ENCODE results near the gene VANGL2. TPM values are rescaled to one million over a fixed set of nuclear protein-coding genes. Genes with fewer than 3 reads are reported as not detected.

The VANGL2 gene
- total RNA-seq, 1 experiment from 2014 or later, result 0.02 TPM

DNA sequence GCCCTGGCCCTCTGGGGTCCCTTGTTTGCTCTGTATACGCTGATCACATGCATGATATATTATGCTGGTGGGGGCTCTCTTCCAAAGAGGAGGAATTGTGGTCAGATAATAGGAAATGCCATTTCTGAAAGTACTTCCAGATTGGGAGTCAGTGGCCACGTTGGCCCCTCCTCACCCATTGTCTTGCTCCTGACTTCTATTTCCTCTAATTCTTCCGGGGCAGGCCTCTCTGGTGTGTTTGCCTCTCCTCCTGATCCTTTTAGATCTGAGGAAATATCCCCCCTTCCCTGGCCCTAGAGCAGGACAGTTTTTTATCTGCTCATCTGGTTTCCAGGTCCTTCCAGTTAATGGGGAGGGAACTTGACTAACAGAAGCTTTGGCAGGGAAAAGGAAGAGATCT, 2.9 kb downstream of the VANGL2 start:
- DNase-seq (ENCODE audit: extremely low read depth, low read depth), result no peak

DNA sequence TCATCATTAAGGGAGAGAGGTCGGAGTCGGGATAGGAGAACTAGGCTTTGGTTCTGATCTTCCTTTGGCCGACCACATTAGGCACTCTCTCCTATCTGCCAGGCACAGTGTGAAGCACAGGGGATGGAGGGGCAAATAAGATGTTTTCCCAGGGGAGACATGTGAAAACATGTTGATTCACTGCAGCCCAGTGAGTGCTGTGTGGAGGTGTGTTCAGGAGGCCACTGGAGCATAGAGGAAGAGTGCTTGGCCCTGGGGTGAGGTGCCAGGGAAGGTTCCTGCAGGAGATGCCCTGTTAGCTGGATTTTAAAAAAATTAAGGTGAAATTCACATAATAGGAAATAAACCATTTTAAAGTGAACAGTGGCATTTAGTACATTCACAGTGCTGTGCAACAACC, 3.7 kb downstream of the VANGL2 start:
- no peak for DNase-seq (ENCODE audit: extremely low read depth, low read depth)

DNA sequence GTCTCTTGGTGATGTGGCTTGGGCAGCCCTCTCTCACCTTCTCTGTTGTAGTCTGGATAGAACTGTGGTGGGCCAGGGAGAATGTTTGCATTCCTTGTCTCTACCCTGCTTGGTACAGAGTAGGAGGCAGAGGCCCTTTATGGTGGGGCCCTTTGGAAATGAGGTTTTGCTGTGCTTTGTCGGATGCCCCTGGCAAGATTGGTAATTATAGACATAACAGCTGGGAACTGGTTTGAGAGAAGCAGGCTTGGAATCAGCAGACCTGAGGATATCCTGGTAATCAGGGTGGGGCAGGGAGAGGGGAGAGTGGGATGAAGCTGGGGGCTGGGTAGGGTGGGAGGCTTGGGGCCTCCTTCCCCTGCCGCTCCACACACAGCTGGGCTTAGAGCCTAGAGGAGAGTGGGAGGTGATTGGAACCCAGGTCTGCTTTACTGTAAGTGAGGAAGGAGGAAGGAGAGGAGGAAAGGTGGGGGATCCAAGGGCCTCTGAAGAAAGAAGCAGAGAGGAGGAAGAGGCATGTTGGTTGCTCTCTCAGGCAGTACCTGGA, 5.0 kb downstream of the VANGL2 start:
- DNase-seq (ENCODE audit: extremely low read depth, low read depth), result no peak

DNA sequence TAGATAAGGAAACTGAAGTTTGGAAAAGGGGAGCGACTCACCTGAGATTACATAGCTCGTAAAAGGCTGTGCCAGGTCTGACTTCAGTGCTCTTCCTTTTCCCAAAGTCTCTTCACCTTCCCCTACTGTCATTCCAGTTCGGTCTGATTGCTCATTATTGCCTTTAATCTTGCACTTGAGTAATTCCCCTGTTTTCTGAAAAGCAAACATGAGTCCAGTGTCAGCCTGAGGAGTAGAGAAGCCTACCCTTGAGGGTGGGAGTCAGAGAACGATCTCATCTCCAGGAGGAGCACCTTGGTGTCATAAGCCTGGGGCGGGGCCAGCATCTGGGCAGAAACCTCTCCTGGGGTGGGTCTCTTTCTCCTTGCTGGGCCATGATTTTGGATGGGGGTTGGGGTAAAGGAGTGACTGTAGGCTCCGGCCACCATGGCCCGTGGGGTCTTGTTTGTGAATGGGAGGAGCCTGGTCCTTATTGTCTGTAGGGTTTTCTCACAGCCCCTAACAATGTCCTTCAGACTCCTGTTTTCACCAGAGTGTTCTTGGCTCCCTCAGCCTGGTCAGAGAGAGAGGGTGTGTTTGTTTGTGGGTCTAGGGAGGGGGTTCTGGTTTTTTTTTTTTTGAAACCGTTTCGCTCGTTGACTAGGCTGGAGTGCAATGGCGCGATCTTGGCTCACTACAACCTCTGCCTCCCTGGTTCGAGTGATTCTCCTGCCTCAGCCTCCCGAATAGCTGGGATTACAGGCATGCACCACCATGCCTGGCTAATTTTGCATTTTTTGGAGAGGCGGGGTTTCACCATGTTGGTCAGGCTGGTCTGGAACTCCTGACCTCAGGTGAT, 6.0 kb downstream of the VANGL2 start:
- no peak for DNase-seq (ENCODE audit: extremely low read depth, low read depth)

DNA sequence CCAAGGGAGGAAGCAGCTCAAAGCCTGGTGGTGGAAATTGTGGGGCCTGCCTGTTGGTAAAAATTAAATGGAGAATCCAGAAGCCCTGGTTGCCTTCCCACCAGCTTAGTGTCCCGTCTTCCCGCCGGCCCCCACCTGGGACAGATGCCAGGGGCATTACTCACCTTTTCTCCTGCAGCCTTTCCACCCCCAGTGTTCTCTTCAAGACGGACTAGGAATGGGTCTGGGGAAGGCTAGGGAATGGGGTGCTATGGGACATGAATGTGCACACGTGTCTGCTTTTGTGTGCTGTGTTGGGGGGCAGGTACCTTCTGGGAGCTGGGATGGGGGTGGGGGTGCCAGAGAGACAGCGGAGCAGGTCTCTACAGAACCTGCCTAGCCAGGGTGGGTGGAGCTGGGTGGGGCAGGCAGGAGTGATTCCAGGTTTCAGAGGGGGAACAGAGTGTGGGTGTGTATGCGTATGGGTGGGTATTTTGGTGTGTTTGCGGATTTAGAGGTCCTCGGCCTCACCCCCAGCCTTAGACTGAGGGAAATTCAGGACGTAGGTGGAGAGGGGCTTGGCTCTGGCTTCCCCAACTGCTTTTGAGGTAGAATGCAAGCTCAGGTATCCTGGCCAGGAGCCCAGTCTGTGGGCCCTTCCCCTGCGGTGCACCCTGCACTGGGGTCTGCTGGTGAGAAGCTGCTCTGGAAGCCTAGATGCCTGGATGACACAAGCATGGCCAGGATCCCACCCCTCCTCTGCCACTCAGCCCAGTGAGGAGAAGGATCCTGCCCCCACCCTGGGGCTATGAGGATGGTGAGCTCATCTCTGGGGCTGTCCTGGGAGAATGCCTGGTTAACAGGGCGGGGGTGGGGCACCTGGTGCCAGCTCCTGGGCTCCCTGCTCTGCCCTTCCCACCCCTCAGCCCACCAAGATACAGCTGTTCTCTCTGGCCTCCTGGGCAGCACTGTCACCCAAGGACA, 7.8 kb downstream of the VANGL2 start:
- no peak for DNase-seq (ENCODE audit: extremely low read depth, low read depth)

DNA sequence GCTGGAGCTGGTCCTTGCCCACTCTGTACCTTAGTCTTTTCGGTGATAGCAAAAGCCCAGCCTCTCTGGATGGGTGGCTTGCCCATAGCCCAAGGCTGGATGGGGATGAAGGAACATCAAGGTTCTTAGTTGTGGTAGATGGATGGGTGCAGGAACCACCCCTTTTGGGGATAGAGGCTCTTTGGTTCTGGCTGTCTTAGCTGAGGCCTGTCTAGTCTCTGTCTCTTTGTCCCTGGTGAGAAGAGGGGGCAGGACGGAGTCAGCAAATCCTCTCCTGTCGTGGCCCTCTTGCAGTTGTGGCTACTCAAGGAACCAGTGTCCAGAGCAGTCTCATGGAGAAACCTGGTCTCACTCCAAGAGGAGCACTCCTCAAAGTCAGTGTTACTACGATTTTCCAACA, 8.5 kb downstream of the VANGL2 start:
- no peak for DNase-seq (ENCODE audit: extremely low read depth, low read depth)

DNA sequence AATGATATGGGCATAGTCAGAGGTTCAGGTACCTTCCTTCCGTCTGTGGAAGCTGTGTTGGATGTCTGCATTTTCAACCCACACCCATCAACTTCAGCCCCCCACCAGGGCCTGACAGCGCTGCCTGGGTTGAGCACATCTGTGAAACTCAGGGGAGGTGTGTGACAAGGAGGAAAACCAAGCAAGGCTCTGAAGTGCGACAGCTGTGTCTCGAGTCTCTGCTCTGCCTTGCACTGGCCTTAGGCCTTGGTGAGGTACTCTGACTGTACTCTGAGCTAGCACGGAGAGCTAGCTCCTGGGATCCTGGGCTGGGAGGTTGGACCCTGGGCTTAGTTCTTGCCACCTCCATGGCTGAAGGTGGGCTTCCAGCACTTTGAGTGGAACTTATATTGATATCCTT, 9.1 kb downstream of the VANGL2 start:
- DNase-seq (ENCODE audit: extremely low read depth, low read depth), result no peak

DNA sequence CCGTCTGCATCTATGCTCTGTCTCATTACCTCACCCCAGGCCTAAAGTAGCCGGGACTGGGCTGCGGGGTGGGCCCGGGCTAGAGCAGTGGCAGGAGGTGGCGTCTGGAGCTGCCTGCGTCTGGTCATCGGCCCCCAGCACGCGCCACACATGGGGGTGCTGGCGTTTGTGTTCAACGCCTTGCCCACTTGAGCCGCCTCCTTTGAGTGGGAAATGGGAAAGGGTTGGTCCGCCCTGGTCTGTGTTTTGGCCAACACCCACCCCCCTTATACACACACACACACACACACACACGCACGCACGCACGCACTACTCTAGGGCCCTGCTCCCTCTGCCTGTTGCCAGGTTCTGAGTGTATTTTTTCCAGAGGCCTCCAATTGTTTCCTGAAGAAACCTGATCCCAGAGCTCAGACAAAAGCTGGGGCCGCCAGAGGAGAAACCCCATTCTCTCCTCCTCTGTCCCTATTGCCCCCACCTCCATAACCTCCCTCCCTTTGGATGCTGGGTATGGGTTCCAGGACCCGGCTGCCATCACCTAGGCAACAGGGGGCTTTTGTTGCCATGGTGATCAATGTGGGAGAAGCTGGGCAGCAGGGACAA, 10.1 kb downstream of the VANGL2 start:
- no peak for DNase-seq (ENCODE audit: extremely low read depth, low read depth)

DNA sequence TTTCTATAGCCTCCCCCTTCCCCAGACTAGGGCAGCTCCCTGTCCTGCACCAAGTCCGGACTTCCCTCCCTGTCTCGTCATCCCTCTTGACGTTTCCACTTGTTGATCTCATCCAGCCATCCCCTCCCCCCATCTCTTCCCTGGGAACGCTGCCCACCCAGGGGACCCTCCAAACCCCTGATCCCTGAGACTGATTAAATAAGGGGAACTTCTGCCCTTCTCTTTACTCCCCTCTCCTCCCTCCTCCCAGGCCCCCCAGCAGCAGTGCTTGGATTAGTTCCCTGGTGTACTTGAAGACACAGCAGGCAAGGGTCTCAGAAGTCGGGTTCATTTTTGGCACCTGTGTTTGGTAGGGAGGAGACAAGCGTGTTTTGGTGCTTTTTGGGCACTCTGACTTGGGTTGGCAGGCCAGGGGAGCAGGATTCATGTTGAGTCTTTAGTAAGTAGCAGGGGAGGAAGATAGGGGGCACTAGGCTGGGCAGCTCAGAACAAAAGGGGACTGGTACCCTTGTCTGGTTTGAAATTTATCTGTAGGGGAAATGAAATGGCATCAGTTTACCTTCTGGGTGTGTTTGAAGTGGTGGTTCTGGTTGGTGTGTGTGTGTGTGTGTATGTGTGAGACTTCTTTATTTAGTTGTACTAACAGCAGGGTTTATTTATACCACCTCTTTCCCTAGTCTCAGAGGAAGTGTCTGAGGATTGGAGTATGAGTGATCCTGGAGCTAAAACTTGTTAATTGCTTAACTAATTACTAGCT, 11.1 kb downstream of the VANGL2 start:
- no peak for DNase-seq (ENCODE audit: extremely low read depth, low read depth)

DNA sequence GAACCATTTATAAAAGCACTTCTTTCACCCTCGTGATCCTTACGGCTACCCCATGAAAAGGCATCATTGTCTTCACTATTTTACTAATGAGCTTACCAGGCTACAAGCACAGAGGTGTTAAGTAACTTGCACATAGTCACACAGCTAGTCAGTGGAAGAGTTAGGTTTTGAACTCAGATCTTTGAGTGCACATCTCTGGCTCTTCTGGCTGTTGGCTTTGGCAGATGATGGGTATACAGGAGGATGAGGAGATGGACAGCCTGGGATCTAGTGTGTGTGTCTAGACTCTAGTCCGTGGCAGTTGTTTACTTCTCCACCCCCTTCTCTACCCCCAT, 11.6 kb downstream of the VANGL2 start:
- no peak for DNase-seq (ENCODE audit: extremely low read depth, low read depth)

DNA sequence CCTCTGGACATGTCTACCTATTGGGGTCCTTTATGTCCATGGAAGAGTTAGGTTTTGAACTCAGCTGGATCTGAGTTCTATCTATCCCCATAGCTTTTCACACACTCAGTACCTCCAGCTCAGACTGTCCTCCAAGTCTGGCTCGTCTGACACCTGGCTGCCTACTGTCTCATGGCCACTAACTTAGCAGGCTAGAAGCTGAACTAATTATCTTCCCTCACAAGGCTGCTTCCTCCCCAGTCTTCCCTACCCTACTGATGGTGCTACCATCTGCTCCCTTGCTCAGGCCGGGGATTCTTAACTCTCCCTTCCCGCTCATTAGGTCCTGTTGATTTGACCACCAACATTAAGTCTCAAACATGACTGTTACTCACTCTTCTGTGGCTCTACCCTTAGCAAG, 13.4 kb downstream of the VANGL2 start:
- DNase-seq (ENCODE audit: extremely low read depth, low read depth), result no peak

DNA sequence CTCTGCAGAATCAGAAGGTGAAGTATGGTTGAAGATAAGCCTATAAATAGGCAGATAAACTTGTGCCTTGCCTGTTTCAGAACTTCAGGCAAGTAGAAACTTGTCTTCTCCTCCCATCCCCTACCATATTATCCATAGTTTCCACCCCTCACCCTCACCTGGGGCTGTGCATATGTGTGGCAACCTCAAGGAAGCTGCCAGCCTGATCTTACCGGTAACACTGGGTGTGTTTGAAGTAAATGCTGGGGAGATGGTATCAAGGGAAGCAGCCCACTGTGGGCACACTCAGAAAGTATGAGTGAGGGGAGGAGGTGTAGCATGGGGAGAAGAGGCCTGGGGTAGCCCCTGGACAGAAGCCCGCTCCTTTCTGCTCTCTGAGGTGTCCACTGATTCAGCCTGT, 14.5 kb downstream of the VANGL2 start:
- no peak for DNase-seq (ENCODE audit: extremely low read depth, low read depth)

DNA sequence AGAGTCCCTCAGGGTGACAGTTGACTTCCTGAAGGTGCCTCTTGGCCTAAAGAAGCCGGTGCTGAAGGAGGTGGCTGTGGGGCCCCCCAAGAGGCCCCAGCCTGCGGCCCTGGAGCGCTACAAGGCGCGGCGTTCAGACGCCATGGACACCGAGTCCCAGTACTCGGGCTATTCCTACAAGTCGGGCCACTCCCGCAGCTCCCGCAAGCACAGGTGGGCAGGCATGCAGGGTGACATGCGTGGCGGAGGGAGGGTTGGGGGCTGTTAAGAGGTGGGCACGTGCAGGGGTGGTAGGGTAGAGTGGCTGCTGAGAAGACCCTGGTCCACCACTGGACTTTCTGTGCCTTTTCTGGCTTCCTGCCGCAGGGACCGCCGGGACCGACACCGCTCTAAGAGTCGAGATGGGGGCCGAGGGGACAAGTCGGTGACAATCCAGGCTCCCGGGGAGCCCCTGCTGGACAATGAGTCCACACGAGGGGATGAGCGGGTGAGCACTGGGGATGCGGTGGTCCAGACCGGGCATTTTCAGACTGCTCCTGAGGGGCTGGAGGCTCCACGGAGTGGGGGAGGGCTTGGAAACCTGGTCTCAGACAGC, 15.4 kb downstream of the VANGL2 start:
- no peak for DNase-seq (ENCODE audit: extremely low read depth, low read depth)

DNA sequence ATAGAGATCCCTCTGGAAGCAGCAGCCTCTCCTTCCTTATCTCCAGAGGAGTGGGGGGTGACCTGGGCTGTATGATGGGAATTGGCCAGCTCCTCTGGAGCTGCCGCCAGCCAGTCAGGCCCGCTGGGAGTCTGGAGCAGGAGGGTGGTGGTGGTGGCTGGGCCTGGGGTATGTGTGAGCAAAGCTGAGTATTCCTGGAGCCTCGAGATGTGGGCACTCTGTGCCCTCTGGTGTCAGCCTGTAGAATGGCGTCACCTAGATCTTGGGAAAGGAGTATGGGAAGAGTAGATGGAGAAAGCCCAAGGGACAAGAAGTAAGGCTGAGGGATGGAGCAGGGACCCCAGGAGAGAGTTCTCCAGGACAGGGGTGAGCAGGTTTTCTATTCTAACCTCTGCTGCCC, 16.0 kb downstream of the VANGL2 start:
- peak; percentile 33 for DNase-seq (ENCODE audit: extremely low read depth, low read depth)

DNA sequence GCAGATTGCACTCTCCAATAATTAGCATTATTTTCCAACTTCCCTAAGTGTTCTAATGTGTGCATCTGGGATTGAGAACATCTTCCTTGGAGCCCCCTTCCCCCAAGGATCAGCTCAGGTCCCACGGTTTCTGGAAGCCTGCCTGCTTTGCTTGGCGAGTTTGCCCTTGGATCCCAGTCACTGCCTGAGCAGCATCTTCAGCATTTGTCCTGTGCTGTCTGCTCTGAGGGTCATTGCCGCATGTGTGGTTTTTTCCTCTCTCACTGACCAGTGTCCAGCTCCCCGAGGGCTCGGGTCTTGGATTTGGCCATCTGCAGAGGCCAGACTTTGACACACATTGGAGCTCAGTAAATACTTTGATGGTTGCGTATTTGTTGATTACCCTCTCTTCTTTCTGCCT, 18.1 kb downstream of the VANGL2 start:
- DNase-seq (ENCODE audit: extremely low read depth, low read depth), result no peak

DNA sequence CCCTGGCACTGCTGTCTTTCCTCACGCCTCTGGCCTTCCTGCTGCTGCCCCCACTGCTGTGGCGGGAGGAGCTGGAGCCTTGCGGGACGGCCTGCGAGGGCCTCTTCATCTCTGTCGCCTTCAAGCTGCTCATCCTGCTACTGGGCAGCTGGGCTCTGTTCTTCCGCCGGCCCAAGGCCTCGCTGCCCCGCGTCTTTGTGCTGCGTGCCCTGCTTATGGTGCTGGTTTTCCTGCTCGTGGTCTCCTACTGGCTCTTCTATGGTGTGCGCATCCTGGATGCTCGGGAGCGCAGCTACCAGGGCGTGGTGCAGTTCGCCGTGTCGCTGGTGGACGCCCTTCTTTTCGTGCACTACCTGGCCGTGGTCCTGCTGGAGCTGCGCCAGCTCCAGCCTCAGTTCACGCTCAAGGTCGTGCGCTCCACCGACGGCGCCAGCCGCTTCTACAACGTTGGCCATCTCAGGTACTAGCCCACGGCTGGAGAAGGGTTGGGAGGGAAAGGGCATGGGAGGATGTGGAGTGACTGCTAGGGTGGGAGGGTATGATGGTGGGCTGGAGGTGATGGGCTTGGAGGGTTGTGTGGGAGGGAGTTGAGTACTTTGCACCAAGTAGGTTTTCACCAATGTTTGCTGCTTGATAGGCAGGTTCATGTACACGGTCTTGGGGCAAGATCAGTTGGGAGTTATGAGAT, 18.9 kb downstream of the VANGL2 start:
- DNase-seq (ENCODE audit: extremely low read depth, low read depth), result no peak

DNA sequence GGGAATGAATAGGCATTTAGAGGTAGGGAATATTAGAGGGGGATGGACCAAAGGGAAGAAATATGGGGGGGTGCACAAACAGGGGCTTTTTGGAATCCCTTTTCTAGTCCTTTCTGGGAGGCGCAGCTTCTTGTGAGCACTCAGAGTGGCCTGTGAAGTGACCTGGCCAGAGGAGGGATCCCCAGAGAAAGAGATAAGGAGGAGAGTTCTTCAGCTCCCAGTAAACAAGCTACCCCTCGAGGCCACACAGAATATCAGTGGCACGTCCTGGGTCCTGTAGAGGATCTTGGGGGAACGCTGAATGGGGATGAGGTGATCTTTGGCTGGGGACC, 19.4 kb downstream of the VANGL2 start:
- no peak for DNase-seq (ENCODE audit: extremely low read depth, low read depth)

DNA sequence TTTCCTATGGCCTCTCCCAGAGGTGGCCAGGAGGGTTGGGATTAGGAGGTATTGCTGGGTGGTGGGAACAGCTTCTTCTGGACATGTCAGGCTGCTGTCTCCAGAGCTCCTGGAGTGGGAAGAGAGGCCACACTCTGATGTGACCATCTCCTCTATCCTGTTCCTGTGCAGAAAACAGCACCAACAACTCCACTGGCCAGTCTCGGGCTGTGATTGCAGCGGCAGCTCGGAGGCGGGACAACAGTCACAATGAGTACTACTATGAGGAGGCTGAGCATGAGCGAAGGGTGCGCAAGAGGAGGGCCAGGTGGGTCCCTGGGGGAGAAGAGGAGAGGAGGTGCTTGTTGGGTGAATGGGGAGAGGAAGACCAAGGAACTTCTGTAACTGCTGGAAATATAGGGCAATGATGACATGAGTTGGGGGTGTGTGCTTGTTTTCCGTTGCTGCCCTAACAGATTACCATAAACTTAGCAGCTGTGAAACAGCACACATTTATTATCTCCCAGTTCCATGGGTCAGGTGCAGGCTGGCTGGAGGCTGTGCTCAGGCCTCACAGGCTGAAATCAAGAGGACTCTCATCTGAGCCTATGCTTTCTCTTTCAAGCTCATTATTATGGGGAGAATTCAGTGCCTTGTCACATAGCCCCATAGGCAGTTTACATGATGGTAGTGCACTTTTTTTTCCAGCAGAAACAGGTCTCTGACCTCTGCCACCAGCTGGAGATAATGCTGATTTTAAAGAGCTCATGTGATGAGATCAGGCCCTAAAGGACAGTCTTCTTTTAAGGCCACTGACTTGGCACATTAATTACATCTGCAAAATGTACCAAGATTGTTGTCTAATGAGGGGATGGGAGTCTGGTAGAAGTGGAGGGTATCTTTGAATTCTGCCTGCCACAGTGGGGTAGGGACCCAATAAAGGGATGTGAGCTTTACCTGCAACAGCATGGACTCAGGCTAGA, 20.8 kb downstream of the VANGL2 start:
- no peak for DNase-seq (ENCODE audit: extremely low read depth, low read depth)
